GM18505 (cell line): ENCODE results near the gene APRT.

Experiments
- ATAC-seq: cut with Tn5 transposase; IDR thresholded peaks from one replicate; pipeline ENCODE4 v1.9.1; 2021; ENCODE audit not compliant: unreplicated experiment
- POLR2A ChIP-seq: IDR thresholded peaks from 4 replicates; pipeline ENCODE4 v1.6.1; 2011; ENCODE audit warnings: borderline replicate concordance; ENCODE audit not compliant: insufficient read depth, insufficient read length; ENCODE audit errors: extremely low read depth

Gene APRT

GRCh38 chr16:88811769-88812512 is at the start of gene APRT:
TSS of gene APRT (minus strand) at chr16:88811928. CDS start at chr16:88811899, 29 bp downstream.
- peak; percentile 71 for ATAC-seq
- TF ChIP-seq POLR2A = peak; percentile 94

- ATAC-seq = no peak
- TF ChIP-seq POLR2A = no peak
These were observed 49.6 kb upstream of the APRT start for GRCh38 chr16:88861359-88861758.

GRCh38 chr16:88859381-88860091 is 47.8 kb upstream of the APRT start:
- no peak for ATAC-seq
- no peak for TF ChIP-seq POLR2A

GRCh38 chr16:88857728-88858339 is 46.1 kb upstream of the APRT start:
- ATAC-seq = peak; percentile 41
- no peak for TF ChIP-seq POLR2A

- peak; percentile 92 for TF ChIP-seq POLR2A
- ATAC-seq = peak; percentile 72
These were observed 45.4 kb upstream of the APRT start, which contains the start of the genes GALNS and TRAPPC2L for GRCh38 chr16:88856828-88857727. TSS of gene GALNS (minus strand) at chr16:88856947. CDS start at chr16:88856877, 70 bp downstream. TSS of gene TRAPPC2L (plus strand) at chr16:88857127. CDS start at chr16:88857151, 24 bp downstream.

GRCh38 chr16:88856122-88856827 is 44.5 kb upstream of the APRT start:
- ATAC-seq = no peak
- no peak for TF ChIP-seq POLR2A

- ATAC-seq = no peak
- TF ChIP-seq POLR2A = no peak
These were observed 44.0 kb upstream of the APRT start for GRCh38 chr16:88855736-88856121.

- ATAC-seq = no peak
- no peak for TF ChIP-seq POLR2A
These were observed 43.4 kb upstream of the APRT start for GRCh38 chr16:88855176-88855575.

GRCh38 chr16:88854306-88855111 is 42.8 kb upstream of the APRT start:
- ATAC-seq = no peak
- no peak for TF ChIP-seq POLR2A

GRCh38 chr16:88853325-88853941 is 41.7 kb upstream of the APRT start:
- ATAC-seq = no peak
- TF ChIP-seq POLR2A = no peak

- TF ChIP-seq POLR2A = no peak
- no peak for ATAC-seq
These were observed 39.9 kb upstream of the APRT start for GRCh38 chr16:88851616-88852015.
